CD14-positive monocyte (primary cell): ENCODE results near the gene HIF1A. TPM values are rescaled to one million over a fixed set of nuclear protein-coding genes. Genes with fewer than 3 reads are reported as not detected.

Experiments used
- DNase-seq, 3 donors: peaks; one replicate each; pipeline ENCODE4 v3.0.0-alpha.2; 2011 to 2022
- H2AFZ ChIP-seq: 2 replicates; pipeline ENCODE4 v1.6.0; 2012; ENCODE audit warnings: mild to moderate bottlenecking, low read depth, low read length, inconsistent platforms; ENCODE audit not compliant: insufficient read depth, poor library complexity, severe bottlenecking
- H3K27ac ChIP-seq, 2 donors: 1 replicate in 1 of 2; 2 replicates in 1 of 2; pipeline ENCODE4 v1.5.1; 2012 to 2013; ENCODE audit warnings: low read length in 2 of 2, control low read depth in 1 of 2, inconsistent platforms in 1 of 2, low read depth in 1 of 2, mild to moderate bottlenecking in 1 of 2
- H3K27me3 ChIP-seq, 2 donors: one replicate each; pipeline versions ENCODE4 v1.6.0 to v1.6.1; 2011 to 2013; ENCODE audit warnings: low read length in 2 of 2; ENCODE audit not compliant: control insufficient read depth in 2 of 2, insufficient read depth in 2 of 2
- H3K36me3 ChIP-seq, 2 donors: replicated peaks in 1 of 2; 1 replicate in 1 of 2; 2 replicates in 1 of 2; pipeline versions ENCODE4 v1.5.1 to v1.6.1; 2012 to 2013; ENCODE audit warnings: low read length in 2 of 2, control low read depth in 1 of 2, inconsistent platforms in 1 of 2, mild to moderate bottlenecking in 1 of 2; ENCODE audit not compliant: insufficient read depth in 2 of 2, control insufficient read depth in 1 of 2
- H3K4me1 ChIP-seq, 2 donors: 1 replicate in 1 of 2; 2 replicates in 1 of 2; pipeline versions ENCODE4 v1.5.1 to v1.6.1; 2012 to 2013; ENCODE audit warnings: low read length in 2 of 2, control low read depth in 1 of 2, inconsistent platforms in 1 of 2, mild to moderate bottlenecking in 1 of 2, moderate library complexity in 1 of 2; ENCODE audit not compliant: insufficient read depth in 2 of 2, control insufficient read depth in 1 of 2
- H3K4me2 ChIP-seq: replicated peaks from 2 replicates; pipeline ENCODE3; 2012; ENCODE audit warnings: low read length, moderate library complexity, mild to moderate bottlenecking; ENCODE audit not compliant: poor library complexity, severe bottlenecking; ENCODE audit errors: extremely low read depth
- H3K4me3 ChIP-seq, 3 experiments: fragments of 200-600 bp in 1 of 3; sonication (generic) in 1 of 3; replicated peaks in 1 of 3; 1 replicate in 2 of 3; 2 replicates in 1 of 3; pipeline ENCODE4 v1.5.1; 2011 to 2013; ENCODE audit warnings: low read length in 3 of 3, mild to moderate bottlenecking in 3 of 3, control low read depth in 2 of 3, low read depth in 2 of 3, inconsistent platforms in 1 of 3, moderate library complexity in 1 of 3
- H3K79me2 ChIP-seq: 2 replicates; pipeline ENCODE4 v1.6.0; 2012; ENCODE audit warnings: mild to moderate bottlenecking, control low read depth, inconsistent platforms, low read length, moderate library complexity; ENCODE audit not compliant: insufficient read depth
- H3K9ac ChIP-seq: 2 replicates; pipeline ENCODE4 v1.6.0; 2017; ENCODE audit warnings: low read length, mild to moderate bottlenecking; ENCODE audit not compliant: insufficient read depth, poor library complexity, severe bottlenecking
- H3K9me3 ChIP-seq, 2 donors: replicated peaks in 1 of 2; 1 replicate in 1 of 2; 2 replicates in 1 of 2; pipeline versions ENCODE4 v1.5.1 to v1.6.1; 2012 to 2013; ENCODE audit warnings: low read length in 2 of 2, control low read depth in 1 of 2; ENCODE audit not compliant: control insufficient read depth in 1 of 2, insufficient read depth in 1 of 2
- H4K20me1 ChIP-seq: 2 replicates; pipeline ENCODE4 v1.6.0; 2012; ENCODE audit warnings: mild to moderate bottlenecking, low read length, control low read depth, moderate library complexity; ENCODE audit not compliant: insufficient read depth
- H3K27ac Mint-ChIP-seq, 7 donors: one replicate each; pipeline ENCODE4 v1.8.0; 2020; ENCODE audit warnings: mild to moderate bottlenecking in 7 of 7, mixed read lengths in 7 of 7, moderate library complexity in 6 of 7, inconsistent platforms in 2 of 7
- H3K27me3 Mint-ChIP-seq, 3 donors: one replicate each; pipeline ENCODE4 v1.8.0; 2021 to 2022; ENCODE audit warnings: low read depth in 3 of 3, mild to moderate bottlenecking in 3 of 3, mixed read lengths in 3 of 3, moderate library complexity in 3 of 3, inconsistent platforms in 1 of 3
- H3K36me3 Mint-ChIP-seq, 2 donors: one replicate each; pipeline ENCODE4 v1.8.0; 2020; ENCODE audit warnings: mixed read lengths in 2 of 2, inconsistent platforms in 1 of 2, mild to moderate bottlenecking in 1 of 2
- H3K4me1 Mint-ChIP-seq: one replicate; pipeline ENCODE4 v1.8.0; 2020; ENCODE audit warnings: mild to moderate bottlenecking, mixed read lengths
- H3K4me3 Mint-ChIP-seq, 2 donors: one replicate each; pipeline ENCODE4 v1.8.0; 2020; ENCODE audit warnings: mild to moderate bottlenecking in 2 of 2, mixed read lengths in 2 of 2, moderate library complexity in 1 of 2
- H3K9me3 Mint-ChIP-seq, 7 donors: one replicate each; pipeline ENCODE4 v1.8.0; 2020 to 2022; ENCODE audit warnings: mixed read lengths in 7 of 7, mild to moderate bottlenecking in 6 of 7, moderate library complexity in 6 of 7, inconsistent platforms in 2 of 7
- WGBS: methylation state at CpG from one replicate; pipeline ENCODE4 v1.1.5; 2013; ENCODE audit warnings: missing lambda C conversion rate; ENCODE audit not compliant: insufficient coverage; 5-methylcytosine and 5-hydroxymethylcytosine counted together
- intact Hi-C, 2 donors: fragments of 100-400 bp; cut with micrococcal nuclease; formaldehyde crosslinking; loops; one replicate each; pipeline versions ENCODE4 v1.15.0 to v1.15.1; 2023
- polyA plus RNA-seq, 3 donors: library from polyadenylated mRNA; depleted of rRNA in 1 of 3; unstranded in 2 of 3; stranded (reverse) in 1 of 3; fragments of 300-500 nt in 2 of 3; fragments of >200 nt in 1 of 3; fragmentation: Illumina TruSeq in 2 of 3; gene quantifications; 1 replicate in 2 of 3; 2 replicates in 1 of 3; pipeline ENCODE4 v1.2.3, GENCODE V29; 2012 to 2021
- TF ChIP-seq, protein P1 (sequence below): fragments of 200-600 bp; IDR thresholded peaks from one replicate; pipeline ENCODE4 v1.8.0; 2022; ENCODE audit warnings: antibody characterized with exemption, mild to moderate bottlenecking

The HIF1A gene
- polyA plus RNA-seq, 3 donors: 79.0 to 137 (median 137) TPM

DNA sequence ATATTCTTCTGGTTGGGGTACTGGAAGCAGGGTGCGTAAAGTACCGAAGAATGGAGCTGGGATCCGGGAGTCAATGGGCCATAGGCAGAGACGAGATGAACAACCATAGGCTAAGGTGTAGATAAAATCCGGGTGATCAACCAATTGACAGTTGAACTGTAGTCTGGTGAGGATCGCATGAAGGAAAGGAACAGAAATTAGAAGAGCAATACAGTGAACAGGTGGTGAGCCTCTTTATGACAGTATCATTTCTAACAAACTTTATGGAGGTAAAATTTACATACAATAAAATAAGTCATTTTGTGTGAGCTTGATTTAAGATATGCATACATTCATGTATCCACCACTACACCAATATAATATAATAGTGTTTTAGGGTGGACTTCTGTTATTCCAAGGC is 13.9 kb upstream of the HIF1A start:
- Histone ChIP-seq H3K79me2 (no peaks in the 10 kb centered on the region), H3K27me3 (no peaks in the 10 kb centered on the region), H3K4me3 (no peak overlapping the region), H4K20me1 (no peaks in the 10 kb centered on the region), H3K4me1 (peaks cover 13 to 23% of the 10 kb centered on the region in 2 donors), H3K9me3 (no peaks in the 10 kb centered on the region), H3K9ac (no peak overlapping the region), H3K27ac (no peak overlapping the region), H3K4me2 (no peak overlapping the region), H2AFZ (no peak overlapping the region), H3K36me3 (no peaks in the 10 kb centered on the region)
- no peak overlapping the region for H3K4me3 Mint-ChIP-seq
- H3K4me1 Mint-ChIP-seq: peaks cover 11% of the 10 kb centered on the region
- no peak for DNase-seq
- 100% methylated on average over 4 of the region's 6 CpGs for WGBS
- intact Hi-C loops: no loop called here
- TF ChIP-seq, protein P1, sequence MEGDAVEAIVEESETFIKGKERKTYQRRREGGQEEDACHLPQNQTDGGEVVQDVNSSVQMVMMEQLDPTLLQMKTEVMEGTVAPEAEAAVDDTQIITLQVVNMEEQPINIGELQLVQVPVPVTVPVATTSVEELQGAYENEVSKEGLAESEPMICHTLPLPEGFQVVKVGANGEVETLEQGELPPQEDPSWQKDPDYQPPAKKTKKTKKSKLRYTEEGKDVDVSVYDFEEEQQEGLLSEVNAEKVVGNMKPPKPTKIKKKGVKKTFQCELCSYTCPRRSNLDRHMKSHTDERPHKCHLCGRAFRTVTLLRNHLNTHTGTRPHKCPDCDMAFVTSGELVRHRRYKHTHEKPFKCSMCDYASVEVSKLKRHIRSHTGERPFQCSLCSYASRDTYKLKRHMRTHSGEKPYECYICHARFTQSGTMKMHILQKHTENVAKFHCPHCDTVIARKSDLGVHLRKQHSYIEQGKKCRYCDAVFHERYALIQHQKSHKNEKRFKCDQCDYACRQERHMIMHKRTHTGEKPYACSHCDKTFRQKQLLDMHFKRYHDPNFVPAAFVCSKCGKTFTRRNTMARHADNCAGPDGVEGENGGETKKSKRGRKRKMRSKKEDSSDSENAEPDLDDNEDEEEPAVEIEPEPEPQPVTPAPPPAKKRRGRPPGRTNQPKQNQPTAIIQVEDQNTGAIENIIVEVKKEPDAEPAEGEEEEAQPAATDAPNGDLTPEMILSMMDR: no peak
- no peaks in the 10 kb centered on the region for H3K36me3 Mint-ChIP-seq
- peaks cover 0 to 2% (median 1%) of the 10 kb centered on the region in 3 donors for H3K27me3 Mint-ChIP-seq
- no peaks in the 10 kb centered on the region for H3K9me3 Mint-ChIP-seq
- H3K27ac Mint-ChIP-seq: no peak overlapping the region

- no peak overlapping the region for H3K27ac ChIP-seq
- no peak for DNase-seq
- H3K4me1 ChIP-seq: peaks cover 0 to 6% of the 10 kb centered on the region in 2 donors
- Mint-ChIP-seq H3K27ac (no peak overlapping the region), H3K36me3 (no peaks in the 10 kb centered on the region), H3K4me1 (no peaks in the 10 kb centered on the region), H3K27me3 (peaks cover 0 to 2% (median 1%) of the 10 kb centered on the region in 3 donors), H3K4me3 (no peak overlapping the region), H3K9me3 (no peaks in the 10 kb centered on the region)
- TF ChIP-seq, protein P1: no peak
- H3K27me3 ChIP-seq: no peaks in the 10 kb centered on the region
- no peak overlapping the region for H3K4me3 ChIP-seq
- no peaks in the 10 kb centered on the region for H3K36me3 ChIP-seq
- intact Hi-C loops: no loop called here
- H3K9me3 ChIP-seq: no peaks in the 10 kb centered on the region
- no peaks in the 10 kb centered on the region for H4K20me1 ChIP-seq
- no peak overlapping the region for H3K4me2 ChIP-seq
- no peak overlapping the region for H2AFZ ChIP-seq
- H3K79me2 ChIP-seq: no peaks in the 10 kb centered on the region
- H3K9ac ChIP-seq: no peak overlapping the region
- WGBS: no CpG with 5 or more reads among the region's 2 CpGs
Observed at GRCh38 chr14:61683108-61683507, 12.2 kb upstream of the HIF1A start.
